Ishikawa (cell line): ENCODE data around the gene TMEM131.

Experiments
- CEBPB ChIP-seq: IDR thresholded peaks from 2 replicates; pipeline ENCODE4 v1.6.1; 2012
- CREB1 ChIP-seq: IDR thresholded peaks from 2 replicates; pipeline ENCODE4 v1.6.1; 2012; ENCODE audit warnings: low read depth
- EGR1 ChIP-seq: IDR thresholded peaks from 2 replicates; pipeline ENCODE4 v1.6.1; 2012
- EP300 ChIP-seq: IDR thresholded peaks from 2 replicates; pipeline ENCODE4 v1.6.1; 2012; ENCODE audit warnings: borderline replicate concordance
- FOXM1 ChIP-seq: IDR thresholded peaks from 2 replicates; pipeline ENCODE4 v1.6.1; 2012; ENCODE audit warnings: low read depth, borderline replicate concordance
- MAX ChIP-seq: IDR thresholded peaks from 2 replicates; pipeline ENCODE4 v1.6.1; 2012
- NFIC ChIP-seq: IDR thresholded peaks from 2 replicates; pipeline ENCODE4 v1.6.1; 2012
- RAD21 ChIP-seq: IDR thresholded peaks from 2 replicates; pipeline ENCODE4 v1.6.1; 2012; ENCODE audit warnings: low read depth
- REST ChIP-seq: IDR thresholded peaks from 2 replicates; pipeline ENCODE4 v1.6.1; 2012; ENCODE audit warnings: low read depth, mild to moderate bottlenecking
- TAF1 ChIP-seq: IDR thresholded peaks from 2 replicates; pipeline ENCODE4 v1.6.1; 2012; ENCODE audit warnings: low read depth, mild to moderate bottlenecking
- TCF12 ChIP-seq: IDR thresholded peaks from 2 replicates; pipeline ENCODE4 v1.6.1; 2012; ENCODE audit warnings: low read depth
- TEAD4 ChIP-seq: IDR thresholded peaks from 2 replicates; pipeline ENCODE4 v1.6.1; 2012
- USF1 ChIP-seq: IDR thresholded peaks from 2 replicates; pipeline ENCODE4 v1.6.1; 2012
- YY1 ChIP-seq: IDR thresholded peaks from 2 replicates; pipeline ENCODE4 v1.6.1; 2012; ENCODE audit warnings: low read depth
- ZBTB7A ChIP-seq: IDR thresholded peaks from 2 replicates; pipeline ENCODE4 v1.6.1; 2012; ENCODE audit warnings: low read depth

Gene TMEM131

GRCh38 chr2:98006378-98006777 lies 10.6 kb upstream of the TMEM131 start:
- no peak for TF ChIP-seq FOXM1
- no peak for TF ChIP-seq EGR1

- TF ChIP-seq RAD21 (no peak), MAX (no peak), USF1 (no peak), TAF1 (no peak), NFIC (no peak), REST (no peak), CEBPB (no peak), EGR1 (no peak), YY1 (no peak), CREB1 (no peak), FOXM1 (no peak)
These were observed 8.9 kb upstream of the TMEM131 start for GRCh38 chr2:98004613-98005012.

- TF ChIP-seq FOXM1, result no peak
- TF ChIP-seq EGR1, result no peak
- no peak for TF ChIP-seq USF1
- no peak for TF ChIP-seq TEAD4
- TF ChIP-seq REST, result no peak
- no peak for TF ChIP-seq CEBPB
- no peak for TF ChIP-seq RAD21
These were observed 8.3 kb upstream of the TMEM131 start for GRCh38 chr2:98004047-98004446.

GRCh38 chr2:97999536-97999935 lies 3.8 kb upstream of the TMEM131 start:
- TF ChIP-seq TAF1 (no peak), MAX (no peak), EP300 (no peak), CEBPB (no peak), FOXM1 (no peak), YY1 (no peak), CREB1 (no peak), TEAD4 (no peak), EGR1 (no peak), USF1 (no peak), NFIC (no peak), RAD21 (no peak), ZBTB7A (no peak), TCF12 (no peak), REST (no peak)

GRCh38 chr2:97998431-97999005 lies 2.8 kb upstream of the TMEM131 start:
- TF ChIP-seq RAD21 (no peak), FOXM1 (no peak), EP300 (no peak), ZBTB7A (no peak), MAX (no peak), YY1 (no peak), TAF1 (no peak)
